Esophagus squamous epithelium (tissue), 4 donors: Measurements from ENCODE around the gene LXN.

Source experiments
- POLR2A ChIP-seq, 4 donors: fragments of 450-650 bp; IDR thresholded peaks; one replicate each; pipeline ENCODE4 v1.6.1; 2017; ENCODE audit warnings: antibody characterized with exemption in 4 of 4, mild to moderate bottlenecking in 4 of 4, moderate library complexity in 3 of 4
- TF ChIP-seq, protein P1 (sequence below), 6 experiments: fragments of 450-650 bp in 4 of 6; fragments of 200-600 bp in 2 of 6; sonication (generic) in 2 of 6; IDR thresholded peaks; one replicate each; pipeline ENCODE4 v1.5.1; 2016 to 2019; ENCODE audit warnings: antibody characterized with exemption in 6 of 6, mild to moderate bottlenecking in 4 of 6, moderate library complexity in 4 of 6

DNA sequence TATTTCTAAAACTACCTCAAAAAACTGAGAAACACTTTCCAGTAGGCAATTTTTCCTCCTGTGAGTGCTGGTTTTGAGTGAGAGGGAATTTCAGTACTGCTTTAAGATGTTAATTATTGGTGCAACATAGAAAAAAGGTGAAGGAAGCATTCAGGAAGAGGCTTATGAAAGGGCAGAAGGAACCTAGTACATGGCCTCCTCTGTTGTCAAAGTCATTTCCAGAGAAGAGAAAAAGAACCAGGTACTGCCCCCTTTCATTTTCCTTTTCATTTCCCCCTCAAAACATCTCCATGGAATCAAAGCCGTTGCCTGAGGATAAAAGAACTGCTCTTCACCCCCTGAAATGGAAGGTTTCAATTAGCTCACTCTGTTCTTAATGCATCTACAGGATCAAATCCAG lies 40.0 kb upstream of the LXN start:
- TF ChIP-seq, protein P1, sequence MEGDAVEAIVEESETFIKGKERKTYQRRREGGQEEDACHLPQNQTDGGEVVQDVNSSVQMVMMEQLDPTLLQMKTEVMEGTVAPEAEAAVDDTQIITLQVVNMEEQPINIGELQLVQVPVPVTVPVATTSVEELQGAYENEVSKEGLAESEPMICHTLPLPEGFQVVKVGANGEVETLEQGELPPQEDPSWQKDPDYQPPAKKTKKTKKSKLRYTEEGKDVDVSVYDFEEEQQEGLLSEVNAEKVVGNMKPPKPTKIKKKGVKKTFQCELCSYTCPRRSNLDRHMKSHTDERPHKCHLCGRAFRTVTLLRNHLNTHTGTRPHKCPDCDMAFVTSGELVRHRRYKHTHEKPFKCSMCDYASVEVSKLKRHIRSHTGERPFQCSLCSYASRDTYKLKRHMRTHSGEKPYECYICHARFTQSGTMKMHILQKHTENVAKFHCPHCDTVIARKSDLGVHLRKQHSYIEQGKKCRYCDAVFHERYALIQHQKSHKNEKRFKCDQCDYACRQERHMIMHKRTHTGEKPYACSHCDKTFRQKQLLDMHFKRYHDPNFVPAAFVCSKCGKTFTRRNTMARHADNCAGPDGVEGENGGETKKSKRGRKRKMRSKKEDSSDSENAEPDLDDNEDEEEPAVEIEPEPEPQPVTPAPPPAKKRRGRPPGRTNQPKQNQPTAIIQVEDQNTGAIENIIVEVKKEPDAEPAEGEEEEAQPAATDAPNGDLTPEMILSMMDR (IDR thresholded peaks at IDR 0.05): no peak
- TF ChIP-seq POLR2A (IDR thresholded peaks at IDR 0.05): no peak
